HEK293T (cell line): ENCODE data around the gene RGS1.

Source experiments
- CTCF ChIA-PET: fragments of 350-600 bp; formaldehyde crosslinking; extraction: SDS; loops from one replicate; lab custom pipeline; 2021; ENCODE audit warnings: antibody characterized with exemption, inconsistent platforms; lab: Yijun Ruan, JAX
- POLR2A ChIA-PET: fragments of 350-600 bp; formaldehyde crosslinking; extraction: SDS; loops from one replicate; lab custom pipeline; 2020; ENCODE audit warnings: antibody characterized with exemption, inconsistent platforms; lab: Yijun Ruan, JAX
- DNase-seq: peaks from one replicate; pipeline ENCODE4 v3.0.0; 2012; ENCODE audit warnings: mixed read lengths; ENCODE audit errors: extremely low spot score
- ARNT ChIP-seq: fragments of 450-650 bp; IDR thresholded peaks from 2 replicates; pipeline ENCODE4 v1.6.1; 2017; ENCODE audit warnings: mild to moderate bottlenecking
- BHLHE40 ChIP-seq: fragments of 450-650 bp; IDR thresholded peaks from 2 replicates; pipeline ENCODE4 v1.6.1; 2016; ENCODE audit warnings: mild to moderate bottlenecking, moderate library complexity, borderline replicate concordance
- CTBP1 ChIP-seq: fragments of 450-650 bp; IDR thresholded peaks from 2 replicates; pipeline ENCODE4 v1.6.1; 2016; ENCODE audit warnings: borderline replicate concordance
- ELF4 ChIP-seq: fragments of 450-650 bp; IDR thresholded peaks from 2 replicates; pipeline ENCODE4 v1.6.1; 2017; ENCODE audit warnings: antibody characterized with exemption
- FOXA1 ChIP-seq: fragments of 450-650 bp; IDR thresholded peaks from 2 replicates; pipeline ENCODE4 v1.6.1; 2016; ENCODE audit warnings: mild to moderate bottlenecking
- FOXK2 ChIP-seq: fragments of 450-650 bp; IDR thresholded peaks from 2 replicates; pipeline ENCODE4 v1.6.1; 2016; ENCODE audit warnings: mild to moderate bottlenecking
- FOXM1 ChIP-seq: fragments of 450-650 bp; IDR thresholded peaks from 2 replicates; pipeline ENCODE4 v1.6.1; 2017; ENCODE audit warnings: mild to moderate bottlenecking, borderline replicate concordance
- HDGF ChIP-seq: fragments of 450-650 bp; IDR thresholded peaks from 2 replicates; pipeline ENCODE4 v1.6.1; 2017; ENCODE audit warnings: antibody characterized with exemption, borderline replicate concordance
- L3MBTL2 ChIP-seq: fragments of 450-650 bp; conservative IDR thresholded peaks from 2 replicates; pipeline ENCODE4 v1.6.1; 2016; ENCODE audit warnings: mild to moderate bottlenecking
- LEF1 ChIP-seq: fragments of 450-650 bp; IDR thresholded peaks from 2 replicates; pipeline ENCODE4 v1.6.1; 2017; ENCODE audit warnings: mild to moderate bottlenecking, borderline replicate concordance
- NFRKB ChIP-seq: fragments of 450-650 bp; IDR thresholded peaks from 2 replicates; pipeline ENCODE4 v1.6.1; 2016; ENCODE audit warnings: mild to moderate bottlenecking, moderate library complexity
- SP1 ChIP-seq: fragments of 450-650 bp; IDR thresholded peaks from 2 replicates; pipeline ENCODE4 v1.6.1; 2017
- SUZ12 ChIP-seq: fragments of 450-650 bp; IDR thresholded peaks from 2 replicates; pipeline ENCODE4 v1.6.1; 2016; ENCODE audit warnings: mild to moderate bottlenecking
- TARDBP ChIP-seq: fragments of 450-650 bp; IDR thresholded peaks from 2 replicates; pipeline ENCODE4 v1.6.1; 2016
- ZNF384 ChIP-seq: fragments of 450-650 bp; IDR thresholded peaks from 2 replicates; pipeline ENCODE4 v1.6.1; 2016
- TF ChIP-seq, protein P1 (sequence below): fragments of 450-650 bp; IDR thresholded peaks from 2 replicates; pipeline ENCODE4 v1.6.1; 2016

The RGS1 gene

DNA sequence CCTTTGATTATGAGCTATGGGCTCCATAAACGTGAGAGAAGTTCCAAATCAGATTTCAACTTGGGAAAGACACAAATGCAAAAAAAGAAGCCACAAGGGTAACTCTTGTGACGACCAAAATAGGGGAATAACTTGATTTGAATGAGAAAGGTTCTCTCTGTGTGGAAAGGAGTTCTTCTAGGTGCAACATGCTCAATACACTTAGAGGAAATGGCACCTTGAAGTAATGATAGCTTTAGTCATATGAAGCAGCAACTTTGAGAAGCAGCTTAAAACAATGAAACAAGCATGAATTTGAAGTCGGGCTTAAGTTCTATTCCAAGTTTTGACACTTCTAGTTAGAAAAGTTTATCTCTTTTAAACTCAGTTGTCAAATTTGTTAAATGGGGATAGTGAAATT lies 21.8 kb upstream of the RGS1 start:
- DNase-seq = no peak
- POLR2A ChIA-PET = no interaction called here
- CTCF ChIA-PET = no interaction called here
- TF ChIP-seq FOXK2 = no peak
- no peak for TF ChIP-seq NFRKB
- no peak for TF ChIP-seq ZNF384
- no peak for TF ChIP-seq SP1
- TF ChIP-seq, protein P1, sequence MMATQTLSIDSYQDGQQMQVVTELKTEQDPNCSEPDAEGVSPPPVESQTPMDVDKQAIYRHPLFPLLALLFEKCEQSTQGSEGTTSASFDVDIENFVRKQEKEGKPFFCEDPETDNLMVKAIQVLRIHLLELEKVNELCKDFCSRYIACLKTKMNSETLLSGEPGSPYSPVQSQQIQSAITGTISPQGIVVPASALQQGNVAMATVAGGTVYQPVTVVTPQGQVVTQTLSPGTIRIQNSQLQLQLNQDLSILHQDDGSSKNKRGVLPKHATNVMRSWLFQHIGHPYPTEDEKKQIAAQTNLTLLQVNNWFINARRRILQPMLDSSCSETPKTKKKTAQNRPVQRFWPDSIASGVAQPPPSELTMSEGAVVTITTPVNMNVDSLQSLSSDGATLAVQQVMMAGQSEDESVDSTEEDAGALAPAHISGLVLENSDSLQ = no peak

DNA sequence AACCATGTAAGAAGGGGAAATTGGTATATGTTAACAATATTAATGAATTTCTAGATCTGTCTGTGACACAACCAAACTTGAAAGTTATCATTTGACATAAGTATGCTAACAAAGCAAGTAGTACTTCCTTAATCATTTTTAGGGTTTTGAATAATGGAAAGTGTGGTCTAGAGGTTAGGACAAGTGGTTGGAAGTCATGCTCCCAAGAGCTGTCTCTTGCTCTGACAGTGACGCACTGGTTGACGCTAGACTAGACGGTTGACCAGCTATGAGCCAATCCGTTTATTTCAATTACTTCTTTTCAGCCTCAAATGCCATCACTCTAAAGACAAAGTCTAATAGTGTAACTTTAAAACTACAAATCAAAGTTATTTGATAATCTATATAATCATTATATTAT lies 20.7 kb upstream of the RGS1 start:
- TF ChIP-seq, protein P1 = no peak
- TF ChIP-seq ELF4 (no peak), CTBP1 (no peak), SUZ12 (no peak), NFRKB (no peak), ARNT (no peak), FOXM1 (no peak), LEF1 (no peak), FOXA1 (no peak), FOXK2 (no peak), ZNF384 (no peak), L3MBTL2 (no peak), BHLHE40 (no peak), SP1 (no peak), TARDBP (no peak), HDGF (no peak)
- POLR2A ChIA-PET = no interaction called here
- no peak for DNase-seq
- CTCF ChIA-PET = no interaction called here

DNA sequence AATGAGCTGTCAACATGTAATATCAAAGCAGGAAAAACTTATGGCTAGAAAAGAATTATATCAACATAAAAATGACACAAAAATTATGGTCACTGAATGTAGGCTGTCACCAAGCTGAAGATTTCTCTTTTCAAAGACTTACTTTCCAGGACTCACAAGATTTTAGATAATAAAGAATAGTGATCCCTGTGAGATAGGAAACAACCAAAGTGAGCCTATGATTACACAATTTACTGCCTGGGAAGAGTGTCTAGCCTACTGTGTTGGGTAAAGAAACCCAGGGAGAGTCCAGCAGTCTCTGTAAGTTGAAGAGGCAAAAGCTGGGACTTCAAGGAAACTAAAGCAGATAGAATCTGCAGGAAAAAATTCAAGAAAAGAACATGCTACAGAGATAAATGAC lies 20.2 kb upstream of the RGS1 start:
- TF ChIP-seq FOXA1 (no peak), SUZ12 (no peak), BHLHE40 (no peak), ELF4 (no peak)
- TF ChIP-seq, protein P1 = no peak
- ChIA-PET CTCF (no interaction called here), POLR2A (no interaction called here)
- DNase-seq = no peak

DNA sequence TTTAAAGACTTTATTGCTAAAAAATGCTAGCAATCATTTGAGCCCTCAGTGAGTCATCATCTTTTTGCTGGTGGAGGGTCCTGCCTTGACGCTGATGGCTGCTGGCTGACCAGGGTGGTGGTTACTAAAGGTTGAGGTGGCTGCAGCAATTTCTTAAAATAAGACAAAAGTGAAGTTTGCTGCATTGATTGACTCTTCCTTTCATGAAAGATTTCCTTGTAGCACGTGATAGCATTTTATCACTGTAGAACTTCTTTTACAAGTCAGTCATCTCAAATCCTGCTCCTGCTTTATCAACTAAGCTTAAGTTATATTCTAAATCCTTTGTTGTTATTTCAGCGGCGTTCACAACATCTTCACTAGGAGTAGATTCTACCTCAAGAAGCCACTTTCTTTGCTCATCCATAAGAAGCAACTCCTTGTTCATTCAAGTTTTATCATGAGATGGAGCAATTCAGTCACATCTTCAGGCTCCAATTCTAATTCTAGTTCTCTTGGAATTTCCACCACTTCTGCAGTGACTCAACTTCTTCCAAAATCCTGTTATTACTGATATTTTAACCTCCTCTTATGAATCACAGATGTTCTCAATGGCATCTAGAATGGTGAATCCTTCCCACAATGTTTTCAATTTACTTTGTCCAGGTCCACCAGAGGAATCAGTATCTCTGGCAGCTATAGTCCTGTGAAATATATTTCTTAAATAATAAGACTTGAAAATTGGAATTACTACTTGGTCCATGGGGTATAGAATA lies 17.6 kb upstream of the RGS1 start:
- TF ChIP-seq CTBP1 (no peak), SUZ12 (no peak)
- CTCF ChIA-PET = no interaction called here
- no peak for DNase-seq
- POLR2A ChIA-PET = no interaction called here

DNA sequence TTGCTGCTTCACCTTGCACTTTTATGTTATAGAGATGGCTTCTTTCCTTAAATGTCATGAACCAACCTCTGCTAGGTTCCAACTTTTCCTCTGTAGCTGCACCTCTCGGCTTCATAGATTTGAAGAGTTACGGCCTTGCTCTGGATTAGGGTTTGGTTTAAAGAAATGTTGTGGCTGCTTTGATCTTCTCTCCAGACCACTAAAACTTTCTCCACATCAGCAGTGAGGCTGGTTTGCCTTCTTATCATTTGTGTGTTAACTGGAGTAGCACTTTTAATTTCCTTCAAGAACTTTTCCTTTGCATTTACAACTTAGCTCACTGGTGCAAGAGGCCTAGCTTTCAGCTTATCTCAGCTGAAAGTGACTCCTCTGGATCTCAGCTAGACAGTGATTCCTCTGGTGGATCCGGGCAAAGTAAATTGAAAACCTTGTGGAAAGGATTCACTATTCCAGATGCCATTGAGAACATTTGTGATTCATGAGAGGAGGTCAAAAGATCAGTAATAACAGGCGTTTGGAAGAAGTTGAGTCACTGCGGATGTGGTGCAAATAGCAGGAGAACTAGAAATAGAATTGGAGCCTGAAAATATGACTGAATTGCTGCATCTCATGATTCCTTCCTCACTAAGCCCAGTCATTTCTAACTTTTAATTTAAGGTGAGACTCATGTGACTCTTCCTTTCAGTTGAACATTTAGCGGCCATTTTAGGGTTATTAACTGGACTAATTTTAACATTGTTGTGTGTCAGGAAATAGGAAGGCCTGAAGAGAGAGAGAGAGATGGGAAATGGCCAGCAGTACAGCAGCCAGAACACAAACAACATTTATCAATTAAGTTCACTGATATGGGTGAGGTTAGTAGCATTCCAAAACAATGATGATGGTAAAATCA lies 16.2 kb upstream of the RGS1 start:
- no peak for TF ChIP-seq TARDBP
- TF ChIP-seq FOXA1 = no peak
- TF ChIP-seq, protein P1 = no peak
- TF ChIP-seq ARNT = no peak
- TF ChIP-seq L3MBTL2 = no peak
- no peak for TF ChIP-seq ZNF384
- no peak for TF ChIP-seq FOXM1
- no peak for TF ChIP-seq ELF4
- DNase-seq = no peak
- ChIA-PET POLR2A (no interaction called here), CTCF (no interaction called here)

DNA sequence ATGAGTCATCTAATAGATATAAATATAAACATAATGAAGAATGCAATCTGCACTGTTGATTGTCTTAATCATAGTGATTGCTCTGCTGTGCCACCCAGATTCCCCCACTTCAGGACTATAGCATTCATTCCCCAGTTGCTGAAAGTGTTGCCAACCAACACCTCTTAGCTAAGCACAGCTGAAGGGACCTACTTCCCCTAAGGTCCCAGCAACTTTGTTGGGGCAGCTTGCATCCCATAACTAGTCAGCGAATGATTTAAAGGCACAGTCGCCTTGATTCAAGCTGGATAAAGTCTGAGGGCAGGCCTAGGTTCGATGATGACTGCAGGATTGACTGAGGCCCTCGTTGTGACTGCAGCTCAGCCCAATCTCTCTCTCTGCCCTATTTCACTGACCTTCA lies 14.3 kb upstream of the RGS1 start:
- no peak for DNase-seq
- TF ChIP-seq NFRKB = no peak
- TF ChIP-seq TARDBP = no peak
- no peak for TF ChIP-seq HDGF
- TF ChIP-seq CTBP1 = no peak
- TF ChIP-seq, protein P1 = no peak
- no peak for TF ChIP-seq FOXM1
- no peak for TF ChIP-seq FOXA1
- TF ChIP-seq BHLHE40 = no peak
- no peak for TF ChIP-seq L3MBTL2
- TF ChIP-seq SP1 = no peak
- TF ChIP-seq FOXK2 = no peak
- TF ChIP-seq ZNF384 = no peak
- no peak for TF ChIP-seq SUZ12
- TF ChIP-seq LEF1 = no peak
- POLR2A ChIA-PET = no interaction called here
- CTCF ChIA-PET = no interaction called here
